IMR-90 (cell line): Measurements from ENCODE around the gene ACACB. TPM values are rescaled to one million over a fixed set of nuclear protein-coding genes. Genes with fewer than 3 reads are reported as not detected.

ENCODE experiments used
- ATAC-seq: fragments of 200-7000 bp; cut with Tn5 transposase; 2 replicates; pipeline ENCODE4 v1.9.1; 2020; ENCODE audit warnings: low read depth, mild to moderate bottlenecking, moderate library complexity
- BruUV-seq: library from RNA; stranded (reverse); fragments of 400-500 nt; replicated peaks from 2 replicates; lab custom pipeline; 2021; lab: Mats Ljungman, UMichigan
- CTCF ChIA-PET: fragments of 300-600 bp; formaldehyde crosslinking; extraction: SDS; loops from one replicate; lab custom pipeline; 2021; ENCODE audit warnings: antibody characterized with exemption; lab: Yijun Ruan, JAX
- POLR2A ChIA-PET: fragments of 300-600 bp; sonication (Branson Sonifier 250); formaldehyde crosslinking; loops from one replicate; lab custom pipeline; 2022; ENCODE audit warnings: antibody characterized with exemption; ENCODE audit not compliant: unreplicated experiment; lab: Charles Lee
- DNase-seq: peaks from one replicate; pipeline ENCODE4 v3.0.0; 2013
- H2AFZ ChIP-seq: replicated peaks from 2 replicates; pipeline ENCODE3; 2013; ENCODE audit warnings: low read length, mild to moderate bottlenecking; ENCODE audit not compliant: poor library complexity
- H2AK5ac ChIP-seq: 2 replicates; pipeline ENCODE4 v1.6.1; 2013; ENCODE audit warnings: low read depth, low read length, inconsistent platforms
- H2AK9ac ChIP-seq: replicated peaks from 2 replicates; pipeline ENCODE3; 2013; ENCODE audit warnings: mild to moderate bottlenecking, low read depth, low read length, moderate library complexity; ENCODE audit not compliant: poor library complexity
- H2BK120ac ChIP-seq: 2 replicates; pipeline ENCODE4 v1.6.1; 2013; ENCODE audit warnings: low read depth, low read length, inconsistent platforms
- H2BK15ac ChIP-seq: 3 replicates; pipeline ENCODE4 v1.6.1; 2013; ENCODE audit warnings: low read depth, low read length, inconsistent platforms
- H2BK20ac ChIP-seq: 2 replicates; pipeline ENCODE4 v1.6.1; 2013; ENCODE audit warnings: low read depth, mild to moderate bottlenecking, inconsistent platforms, low read length, moderate library complexity
- H2BK5ac ChIP-seq: 2 replicates; pipeline ENCODE4 v1.6.1; 2013; ENCODE audit warnings: mild to moderate bottlenecking, low read depth, low read length, inconsistent platforms; ENCODE audit not compliant: poor library complexity, severe bottlenecking
- H3K14ac ChIP-seq: replicated peaks from 2 replicates; pipeline ENCODE4 v1.6.1; 2013; ENCODE audit warnings: low read depth, low read length, inconsistent platforms
- H3K18ac ChIP-seq: 2 replicates; pipeline ENCODE4 v1.6.1; 2013; ENCODE audit warnings: low read depth, low read length, control low read depth
- H3K23ac ChIP-seq: 2 replicates; pipeline ENCODE4 v1.6.1; 2013; ENCODE audit warnings: low read depth, low read length, inconsistent platforms
- H3K27ac ChIP-seq: 2 replicates; pipeline ENCODE4 v1.5.1; 2013; ENCODE audit warnings: mild to moderate bottlenecking, control low read depth, low read length; ENCODE audit not compliant: insufficient read depth
- H3K27me3 ChIP-seq: 2 replicates; pipeline ENCODE4 v1.6.1; 2013; ENCODE audit warnings: low read length; ENCODE audit not compliant: control insufficient read depth, insufficient read depth
- H3K36me3 ChIP-seq: 2 replicates; pipeline ENCODE4 v1.6.1; 2013; ENCODE audit warnings: low read length, mixed read lengths; ENCODE audit not compliant: control insufficient read depth, insufficient read depth
- H3K4ac ChIP-seq: 2 replicates; pipeline ENCODE4 v1.6.1; 2013; ENCODE audit warnings: low read depth, low read length, inconsistent platforms
- H3K4me1 ChIP-seq: 2 replicates; pipeline ENCODE4 v1.6.1; 2013; ENCODE audit warnings: low read length, mixed read lengths; ENCODE audit not compliant: control insufficient read depth, insufficient read depth
- H3K4me2 ChIP-seq: 2 replicates; pipeline ENCODE4 v1.6.1; 2013; ENCODE audit warnings: low read depth, mild to moderate bottlenecking, control low read depth, low read length, moderate library complexity
- H3K4me3 ChIP-seq: 2 replicates; pipeline ENCODE4 v1.5.1; 2013; ENCODE audit warnings: low read depth, mild to moderate bottlenecking, control low read depth, low read length, moderate library complexity; ENCODE audit not compliant: insufficient read depth
- H3K56ac ChIP-seq: 2 replicates; pipeline ENCODE4 v1.6.1; 2013; ENCODE audit warnings: low read length, inconsistent platforms; ENCODE audit not compliant: insufficient read depth; ENCODE audit errors: extremely low read depth
- H3K79me1 ChIP-seq, 2 experiments: 2 replicates each; pipeline ENCODE4 v1.6.1; 2013; ENCODE audit warnings: low read length in 2 of 2, inconsistent platforms in 1 of 2, low read depth in 1 of 2
- H3K9ac ChIP-seq: 2 replicates; pipeline ENCODE4 v1.6.1; 2013; ENCODE audit warnings: low read depth, low read length, control low read depth
- H3K9me1 ChIP-seq: 2 replicates; pipeline ENCODE4 v1.6.1; 2013; ENCODE audit warnings: low read length, inconsistent platforms; ENCODE audit not compliant: insufficient read depth
- H3K9me3 ChIP-seq: 2 replicates; pipeline ENCODE4 v1.6.1; 2013; ENCODE audit warnings: low read length; ENCODE audit not compliant: control insufficient read depth, insufficient read depth
- H4K20me1 ChIP-seq: 2 replicates; pipeline ENCODE4 v1.6.1; 2013; ENCODE audit warnings: low read length, inconsistent platforms; ENCODE audit not compliant: insufficient read depth
- H4K5ac ChIP-seq: 2 replicates; pipeline ENCODE4 v1.6.1; 2013; ENCODE audit warnings: mild to moderate bottlenecking, low read depth, low read length, control low read depth
- H4K8ac ChIP-seq, 2 experiments: 2 replicates each; pipeline ENCODE4 v1.6.1; 2013; ENCODE audit warnings: low read depth in 2 of 2, low read length in 2 of 2, control low read depth in 1 of 2, inconsistent platforms in 1 of 2
- H4K91ac ChIP-seq: 2 replicates; pipeline ENCODE4 v1.6.1; 2013; ENCODE audit warnings: low read depth, low read length, inconsistent platforms; ENCODE audit not compliant: insufficient read depth
- BHLHE40 ChIP-seq: fragments of 150-350 bp; IDR thresholded peaks from 2 replicates; pipeline ENCODE4 v1.6.1; 2016; ENCODE audit warnings: mild to moderate bottlenecking, low read depth, low read length
- CTCF ChIP-seq: conservative IDR thresholded peaks from 2 replicates; pipeline ENCODE4 v1.5.1; 2012; ENCODE audit warnings: mild to moderate bottlenecking, low read depth, low read length, improper control_type of control experiment
- MAZ ChIP-seq: IDR thresholded peaks from 2 replicates; pipeline ENCODE4 v1.6.1; 2012; ENCODE audit warnings: low read depth, mild to moderate bottlenecking, low read length, improper control_type of control experiment, moderate library complexity, borderline replicate concordance
- RAD21 ChIP-seq: IDR thresholded peaks from 2 replicates; pipeline ENCODE4 v1.6.1; 2012; ENCODE audit warnings: low read length, improper control_type of control experiment
- RCOR1 ChIP-seq: IDR thresholded peaks from 2 replicates; pipeline ENCODE4 v1.6.1; 2012; ENCODE audit warnings: mild to moderate bottlenecking, low read length, improper control_type of control experiment; ENCODE audit not compliant: insufficient replicate concordance
- WGBS, 2 experiments: methylation state at CpG; one replicate each; pipeline versions ENCODE4 v1.1.5 to v1.1.7; 2013; ENCODE audit warnings: missing lambda C conversion rate in 2 of 2; ENCODE audit not compliant: insufficient read length in 1 of 2; ENCODE audit errors: extremely low coverage in 2 of 2; 5-methylcytosine and 5-hydroxymethylcytosine counted together
- dilution Hi-C: fragments of 300-500 bp; cut with HindIII; formaldehyde crosslinking; loops from one replicate; pipeline ENCODE4 v1.14.3; 2018; ENCODE audit warnings: low sequenced_read_pairs; ENCODE audit not compliant: unreplicated experiment
- in situ Hi-C: fragments of 300-500 bp; cut with MboI; formaldehyde crosslinking; loops from 3 replicates; pipeline ENCODE4 v1.14.3; 2019; ENCODE audit warnings: low sequenced_read_pairs, inconsistent platforms, mixed read lengths
- intact Hi-C: fragments of 100-400 bp; cut with micrococcal nuclease; formaldehyde crosslinking; loops from 2 replicates; pipeline ENCODE4 v1.10.0; 2022
- polyA plus RNA-seq, 3 experiments: library from polyadenylated mRNA; depleted of rRNA; stranded (reverse); fragments of >200 nt; gene quantifications; 2 replicates each; pipeline ENCODE4 v1.2.3, GENCODE V29; 2012; ENCODE audit warnings: low replicate concordance in 1 of 3
- total RNA-seq: library from RNA; depleted of rRNA; stranded (reverse); fragments of >200 nt; gene quantifications from 2 replicates; pipeline ENCODE4 v1.2.3, GENCODE V29; 2012

ACACB gene
- total and polyA plus RNA-seq, 2 of the 4 experiments (the other 2 are of a cell fraction): 2.0 to 2.1 TPM

GRCh38 chr12:109222062-109222461 lies 105.7 kb downstream of the ACACB start:
- Histone ChIP-seq H3K9ac (no peak overlapping the region), H3K56ac (no peak overlapping the region), H4K8ac (no peak overlapping the region), H3K4me1 (no peaks in the 10 kb centered on the region), H4K5ac (no peak overlapping the region), H3K4me2 (no peak overlapping the region), H2BK5ac (no peak overlapping the region), H4K20me1 (no peaks in the 10 kb centered on the region), H3K4ac (no peak overlapping the region), H2AFZ (no peak overlapping the region), H3K36me3 (no peaks in the 10 kb centered on the region), H3K9me3 (no peaks in the 10 kb centered on the region), H3K27me3 (no peaks in the 10 kb centered on the region), H3K79me1 (no peaks in the 10 kb centered on the region), H3K9me1 (no peaks in the 10 kb centered on the region), H2BK120ac (no peak overlapping the region), H2BK15ac (no peak overlapping the region), H4K91ac (no peak overlapping the region), H3K27ac (no peak overlapping the region), H2AK9ac (no peak overlapping the region), H3K23ac (no peak overlapping the region), H3K14ac (no peak overlapping the region), H3K18ac (no peak overlapping the region), H2BK20ac (no peak overlapping the region), H2AK5ac (no peak overlapping the region), H3K4me3 (no peak overlapping the region)
- 64% methylated on average over 5 of the region's 7 CpGs; no CpG with 5 or more reads in 1 of the 2 experiments for WGBS, 2 experiments
- ChIA-PET CTCF (no interaction called here), POLR2A (no interaction called here)
- intact Hi-C loops: no loop called here
- DNase-seq: no peak
- dilution Hi-C loops: no loop called here
- in situ Hi-C loops: no loop called here
- no TSS peak for BruUV-seq
- no peak for ATAC-seq
- TF ChIP-seq RCOR1 (no peak), BHLHE40 (no peak), RAD21 (no peak), MAZ (no peak), CTCF (no peak)
